Loucy (cell line): ENCODE measurements around the gene DACH1.

ENCODE experiments used
- EZH2phosphoT487 ChIP-seq: fragments of 200-600 bp; IDR thresholded peaks from 2 replicates; pipeline ENCODE4 v1.6.1; 2018; ENCODE audit warnings: antibody characterized with exemption, mild to moderate bottlenecking, moderate library complexity, borderline replicate concordance
- TF ChIP-seq, protein P1 (sequence below): fragments of 200-600 bp; sonication (generic); conservative IDR thresholded peaks from 2 replicates; pipeline ENCODE4 v1.5.1; 2014; ENCODE audit warnings: mild to moderate bottlenecking, antibody characterized with exemption, low read length

DNA sequence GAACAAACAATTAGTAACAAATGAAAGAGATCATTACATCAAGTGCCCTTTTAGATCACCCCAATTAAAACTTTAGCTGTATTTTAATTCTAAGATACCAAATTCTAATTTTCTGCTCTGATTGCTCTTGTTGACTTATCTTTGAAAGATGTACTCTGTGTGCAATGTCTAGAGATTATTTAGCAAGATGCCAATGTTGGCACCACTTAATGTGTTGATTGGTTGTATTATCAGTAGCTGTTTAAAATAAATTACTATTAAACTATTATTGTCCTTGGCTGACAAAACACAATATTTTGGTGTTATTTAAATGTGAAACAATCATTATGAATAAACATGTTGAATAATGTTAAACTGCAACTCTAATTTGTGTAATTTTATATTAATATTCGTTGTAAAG is 386.0 kb downstream of the DACH1 start:
- TF ChIP-seq, protein P1, sequence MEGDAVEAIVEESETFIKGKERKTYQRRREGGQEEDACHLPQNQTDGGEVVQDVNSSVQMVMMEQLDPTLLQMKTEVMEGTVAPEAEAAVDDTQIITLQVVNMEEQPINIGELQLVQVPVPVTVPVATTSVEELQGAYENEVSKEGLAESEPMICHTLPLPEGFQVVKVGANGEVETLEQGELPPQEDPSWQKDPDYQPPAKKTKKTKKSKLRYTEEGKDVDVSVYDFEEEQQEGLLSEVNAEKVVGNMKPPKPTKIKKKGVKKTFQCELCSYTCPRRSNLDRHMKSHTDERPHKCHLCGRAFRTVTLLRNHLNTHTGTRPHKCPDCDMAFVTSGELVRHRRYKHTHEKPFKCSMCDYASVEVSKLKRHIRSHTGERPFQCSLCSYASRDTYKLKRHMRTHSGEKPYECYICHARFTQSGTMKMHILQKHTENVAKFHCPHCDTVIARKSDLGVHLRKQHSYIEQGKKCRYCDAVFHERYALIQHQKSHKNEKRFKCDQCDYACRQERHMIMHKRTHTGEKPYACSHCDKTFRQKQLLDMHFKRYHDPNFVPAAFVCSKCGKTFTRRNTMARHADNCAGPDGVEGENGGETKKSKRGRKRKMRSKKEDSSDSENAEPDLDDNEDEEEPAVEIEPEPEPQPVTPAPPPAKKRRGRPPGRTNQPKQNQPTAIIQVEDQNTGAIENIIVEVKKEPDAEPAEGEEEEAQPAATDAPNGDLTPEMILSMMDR = no peak
- no peak for TF ChIP-seq EZH2phosphoT487
